GM10847 (cell line): ENCODE results near the gene B3GNT8.

ENCODE experiments used
- POLR2A ChIP-seq: IDR thresholded peaks from 2 replicates; pipeline ENCODE4 v1.6.1; 2011; ENCODE audit not compliant: insufficient read length; ENCODE audit errors: extremely low read depth

Gene B3GNT8

GRCh38 chr19:41409288-41409687 lies 17.9 kb downstream of the B3GNT8 start:
- TF ChIP-seq POLR2A: no peak

DNA sequence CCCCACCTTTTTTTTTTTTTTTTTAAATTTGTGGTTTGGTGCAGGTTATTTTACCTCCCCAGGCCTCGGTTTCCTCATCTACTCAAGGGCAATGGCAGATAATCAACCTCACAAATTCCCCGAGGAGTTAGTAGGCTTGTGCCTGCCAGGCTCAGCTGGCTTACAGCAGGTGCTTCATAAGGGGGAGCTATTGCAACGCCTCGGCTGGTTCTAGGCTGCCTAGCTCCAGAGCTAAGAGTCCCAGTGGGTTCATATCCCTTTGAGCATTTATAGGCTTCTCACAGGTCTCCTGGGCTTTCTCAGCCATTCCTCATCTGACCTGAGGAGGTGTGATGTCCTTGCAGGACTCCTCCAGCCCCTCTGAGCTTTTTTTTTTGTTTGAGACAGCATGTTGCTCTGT lies 18.9 kb downstream of the B3GNT8 start:
- no peak for TF ChIP-seq POLR2A

- no peak for TF ChIP-seq POLR2A
Observed at GRCh38 chr19:41407271-41407670, 19.9 kb downstream of the B3GNT8 start.

GRCh38 chr19:41405776-41406175 lies 21.4 kb downstream of the B3GNT8 start:
- TF ChIP-seq POLR2A: no peak

GRCh38 chr19:41403181-41403970 lies 23.8 kb downstream of the B3GNT8 start:
- TF ChIP-seq POLR2A: no peak

DNA sequence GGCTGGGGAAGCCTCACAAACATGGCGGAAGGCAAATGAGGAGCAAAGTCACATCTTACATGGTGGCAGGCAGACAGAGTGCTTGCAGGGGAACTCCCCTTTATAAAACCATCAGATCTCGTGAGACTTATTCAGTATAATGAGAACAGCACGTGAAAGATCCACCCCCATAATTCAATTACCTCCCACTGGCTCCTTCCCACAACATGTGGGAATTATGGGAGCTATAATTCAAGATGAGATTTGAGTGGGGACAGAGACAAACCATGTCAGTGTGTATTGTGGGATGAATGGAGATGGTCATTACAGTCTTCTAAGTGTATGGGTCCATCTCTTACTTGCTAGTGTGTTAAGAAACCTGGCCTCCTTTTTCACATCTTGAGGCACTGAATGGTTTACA lies 25.2 kb downstream of the B3GNT8 start:
- no peak for TF ChIP-seq POLR2A

- TF ChIP-seq POLR2A: no peak
Observed at GRCh38 chr19:41401483-41401882, 25.7 kb downstream of the B3GNT8 start.

GRCh38 chr19:41399525-41399924 lies 27.6 kb downstream of the B3GNT8 start:
- no peak for TF ChIP-seq POLR2A

DNA sequence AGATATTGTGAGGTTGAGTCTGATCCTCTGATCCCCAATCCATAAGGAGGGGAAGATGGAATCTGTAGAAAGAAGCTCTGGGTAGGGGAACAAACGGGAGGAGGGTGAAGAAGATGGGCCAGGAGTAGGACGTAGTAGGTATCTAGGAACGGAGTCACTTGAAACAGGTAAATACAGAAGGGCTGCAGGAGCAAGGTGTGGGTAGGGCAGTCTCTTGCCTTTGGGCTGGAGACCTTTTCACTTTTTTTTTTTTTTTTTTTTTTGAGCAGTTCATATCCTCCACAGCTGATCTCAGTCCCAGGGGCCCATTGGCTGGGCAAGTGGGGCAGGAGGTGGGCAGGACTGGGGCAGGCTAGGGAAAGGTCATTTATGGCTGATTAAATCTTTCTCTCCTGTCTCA lies 28.1 kb downstream of the B3GNT8 start:
- TF ChIP-seq POLR2A: no peak

DNA sequence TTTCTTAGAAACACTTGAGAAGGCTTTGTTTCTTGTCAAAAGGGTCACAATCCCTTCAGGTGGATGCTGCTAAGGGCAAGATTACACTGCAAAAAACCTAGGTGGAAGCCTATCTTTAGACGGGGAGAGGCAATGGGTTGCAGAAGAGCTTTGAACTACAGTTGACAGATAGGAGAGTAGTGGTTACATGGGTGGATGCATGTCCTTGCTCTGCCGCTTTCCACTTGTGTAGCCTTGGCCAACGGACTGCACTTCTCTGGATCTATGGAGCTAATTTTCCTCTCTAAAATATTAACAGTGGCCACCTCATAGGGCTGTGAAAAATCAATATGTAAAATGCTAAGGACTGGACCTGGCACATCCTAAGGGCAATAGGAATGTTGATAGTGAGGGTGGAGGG lies 28.6 kb downstream of the B3GNT8 start:
- TF ChIP-seq POLR2A: no peak

- TF ChIP-seq POLR2A: no peak
Observed at GRCh38 chr19:41398050-41398418, 29.1 kb downstream of the B3GNT8 start.

GRCh38 chr19:41397086-41398049 lies 29.8 kb downstream of the B3GNT8 start, which contains the start of the genes BCKDHA and EXOSC5:
Gene BCKDHA, plus strand, starts transcription at chr19:41397818. Its CDS starts 10 bp downstream, at chr19:41397828.
Gene EXOSC5, minus strand, starts transcription at chr19:41397359. Its CDS starts 31 bp downstream, at chr19:41397328.
- peak; percentile 54 for TF ChIP-seq POLR2A

DNA sequence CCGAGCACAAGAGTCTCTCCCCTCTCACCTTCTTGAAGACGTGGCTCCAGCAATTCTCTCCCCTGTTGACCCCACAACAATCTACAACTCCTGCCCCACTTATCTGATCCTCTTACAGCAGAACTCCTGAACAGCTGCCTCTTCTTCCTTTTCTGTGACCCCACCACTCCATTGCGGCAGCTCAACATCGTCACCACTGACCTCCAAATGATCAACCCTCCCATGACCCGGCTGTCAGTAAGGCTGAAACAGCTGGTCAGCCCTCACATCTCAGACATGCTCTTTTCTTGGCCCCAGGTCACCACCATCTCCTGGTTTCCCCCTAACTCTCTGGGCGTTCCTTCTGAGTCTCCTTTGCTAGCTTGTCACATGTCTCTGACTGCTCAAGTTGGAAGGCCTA lies 31.8 kb downstream of the B3GNT8 start:
- no peak for TF ChIP-seq POLR2A

- no peak for TF ChIP-seq POLR2A
Observed at GRCh38 chr19:41392775-41393174, 34.4 kb downstream of the B3GNT8 start.

GRCh38 chr19:41391618-41392017 lies 35.6 kb downstream of the B3GNT8 start:
- TF ChIP-seq POLR2A: no peak

- no peak for TF ChIP-seq POLR2A
Observed at GRCh38 chr19:41386442-41386841, 40.7 kb downstream of the B3GNT8 start.
